CD14-positive monocyte (primary cell): Measurements from ENCODE around the gene RAPH1. TPM values are rescaled to one million over a fixed set of nuclear protein-coding genes. Genes with fewer than 3 reads are reported as not detected.

ENCODE experiments used
- DNase-seq, 3 donors: peaks; one replicate each; pipeline ENCODE4 v3.0.0-alpha.2; 2011 to 2022
- H2AFZ ChIP-seq: 2 replicates; pipeline ENCODE4 v1.6.0; 2012; ENCODE audit warnings: mild to moderate bottlenecking, low read depth, low read length, inconsistent platforms; ENCODE audit not compliant: insufficient read depth, poor library complexity, severe bottlenecking
- H3K27ac ChIP-seq, 2 donors: 1 replicate in 1 of 2; 2 replicates in 1 of 2; pipeline ENCODE4 v1.5.1; 2012 to 2013; ENCODE audit warnings: low read length in 2 of 2, control low read depth in 1 of 2, inconsistent platforms in 1 of 2, low read depth in 1 of 2, mild to moderate bottlenecking in 1 of 2
- H3K27me3 ChIP-seq, 2 donors: one replicate each; pipeline versions ENCODE4 v1.6.0 to v1.6.1; 2011 to 2013; ENCODE audit warnings: low read length in 2 of 2; ENCODE audit not compliant: control insufficient read depth in 2 of 2, insufficient read depth in 2 of 2
- H3K36me3 ChIP-seq, 2 donors: replicated peaks in 1 of 2; 1 replicate in 1 of 2; 2 replicates in 1 of 2; pipeline versions ENCODE4 v1.5.1 to v1.6.1; 2012 to 2013; ENCODE audit warnings: low read length in 2 of 2, control low read depth in 1 of 2, inconsistent platforms in 1 of 2, mild to moderate bottlenecking in 1 of 2; ENCODE audit not compliant: insufficient read depth in 2 of 2, control insufficient read depth in 1 of 2
- H3K4me1 ChIP-seq, 2 donors: 1 replicate in 1 of 2; 2 replicates in 1 of 2; pipeline versions ENCODE4 v1.5.1 to v1.6.1; 2012 to 2013; ENCODE audit warnings: low read length in 2 of 2, control low read depth in 1 of 2, inconsistent platforms in 1 of 2, mild to moderate bottlenecking in 1 of 2, moderate library complexity in 1 of 2; ENCODE audit not compliant: insufficient read depth in 2 of 2, control insufficient read depth in 1 of 2
- H3K4me2 ChIP-seq: replicated peaks from 2 replicates; pipeline ENCODE3; 2012; ENCODE audit warnings: low read length, moderate library complexity, mild to moderate bottlenecking; ENCODE audit not compliant: poor library complexity, severe bottlenecking; ENCODE audit errors: extremely low read depth
- H3K4me3 ChIP-seq, 3 experiments: fragments of 200-600 bp in 1 of 3; sonication (generic) in 1 of 3; replicated peaks in 1 of 3; 1 replicate in 2 of 3; 2 replicates in 1 of 3; pipeline ENCODE4 v1.5.1; 2011 to 2013; ENCODE audit warnings: low read length in 3 of 3, mild to moderate bottlenecking in 3 of 3, control low read depth in 2 of 3, low read depth in 2 of 3, inconsistent platforms in 1 of 3, moderate library complexity in 1 of 3
- H3K79me2 ChIP-seq: 2 replicates; pipeline ENCODE4 v1.6.0; 2012; ENCODE audit warnings: mild to moderate bottlenecking, control low read depth, inconsistent platforms, low read length, moderate library complexity; ENCODE audit not compliant: insufficient read depth
- H3K9ac ChIP-seq: 2 replicates; pipeline ENCODE4 v1.6.0; 2017; ENCODE audit warnings: low read length, mild to moderate bottlenecking; ENCODE audit not compliant: insufficient read depth, poor library complexity, severe bottlenecking
- H3K9me3 ChIP-seq, 2 donors: replicated peaks in 1 of 2; 1 replicate in 1 of 2; 2 replicates in 1 of 2; pipeline versions ENCODE4 v1.5.1 to v1.6.1; 2012 to 2013; ENCODE audit warnings: low read length in 2 of 2, control low read depth in 1 of 2; ENCODE audit not compliant: control insufficient read depth in 1 of 2, insufficient read depth in 1 of 2
- H4K20me1 ChIP-seq: 2 replicates; pipeline ENCODE4 v1.6.0; 2012; ENCODE audit warnings: mild to moderate bottlenecking, low read length, control low read depth, moderate library complexity; ENCODE audit not compliant: insufficient read depth
- H3K27ac Mint-ChIP-seq, 7 donors: one replicate each; pipeline ENCODE4 v1.8.0; 2020; ENCODE audit warnings: mild to moderate bottlenecking in 7 of 7, mixed read lengths in 7 of 7, moderate library complexity in 6 of 7, inconsistent platforms in 2 of 7
- H3K27me3 Mint-ChIP-seq, 3 donors: one replicate each; pipeline ENCODE4 v1.8.0; 2021 to 2022; ENCODE audit warnings: low read depth in 3 of 3, mild to moderate bottlenecking in 3 of 3, mixed read lengths in 3 of 3, moderate library complexity in 3 of 3, inconsistent platforms in 1 of 3
- H3K36me3 Mint-ChIP-seq, 2 donors: one replicate each; pipeline ENCODE4 v1.8.0; 2020; ENCODE audit warnings: mixed read lengths in 2 of 2, inconsistent platforms in 1 of 2, mild to moderate bottlenecking in 1 of 2
- H3K4me1 Mint-ChIP-seq: one replicate; pipeline ENCODE4 v1.8.0; 2020; ENCODE audit warnings: mild to moderate bottlenecking, mixed read lengths
- H3K4me3 Mint-ChIP-seq, 2 donors: one replicate each; pipeline ENCODE4 v1.8.0; 2020; ENCODE audit warnings: mild to moderate bottlenecking in 2 of 2, mixed read lengths in 2 of 2, moderate library complexity in 1 of 2
- H3K9me3 Mint-ChIP-seq, 7 donors: one replicate each; pipeline ENCODE4 v1.8.0; 2020 to 2022; ENCODE audit warnings: mixed read lengths in 7 of 7, mild to moderate bottlenecking in 6 of 7, moderate library complexity in 6 of 7, inconsistent platforms in 2 of 7
- WGBS: methylation state at CpG from one replicate; pipeline ENCODE4 v1.1.5; 2013; ENCODE audit warnings: missing lambda C conversion rate; ENCODE audit not compliant: insufficient coverage; 5-methylcytosine and 5-hydroxymethylcytosine counted together
- intact Hi-C, 2 donors: fragments of 100-400 bp; cut with micrococcal nuclease; formaldehyde crosslinking; loops; one replicate each; pipeline versions ENCODE4 v1.15.0 to v1.15.1; 2023
- polyA plus RNA-seq, 3 donors: library from polyadenylated mRNA; depleted of rRNA in 1 of 3; unstranded in 2 of 3; stranded (reverse) in 1 of 3; fragments of 300-500 nt in 2 of 3; fragments of >200 nt in 1 of 3; fragmentation: Illumina TruSeq in 2 of 3; gene quantifications; 1 replicate in 2 of 3; 2 replicates in 1 of 3; pipeline ENCODE4 v1.2.3, GENCODE V29; 2012 to 2021
- TF ChIP-seq, protein P1 (sequence below): fragments of 200-600 bp; IDR thresholded peaks from one replicate; pipeline ENCODE4 v1.8.0; 2022; ENCODE audit warnings: antibody characterized with exemption, mild to moderate bottlenecking

RAPH1 gene
- polyA plus RNA-seq, 3 donors, result 3.8 to 5.1 (median 4.5) TPM

DNA sequence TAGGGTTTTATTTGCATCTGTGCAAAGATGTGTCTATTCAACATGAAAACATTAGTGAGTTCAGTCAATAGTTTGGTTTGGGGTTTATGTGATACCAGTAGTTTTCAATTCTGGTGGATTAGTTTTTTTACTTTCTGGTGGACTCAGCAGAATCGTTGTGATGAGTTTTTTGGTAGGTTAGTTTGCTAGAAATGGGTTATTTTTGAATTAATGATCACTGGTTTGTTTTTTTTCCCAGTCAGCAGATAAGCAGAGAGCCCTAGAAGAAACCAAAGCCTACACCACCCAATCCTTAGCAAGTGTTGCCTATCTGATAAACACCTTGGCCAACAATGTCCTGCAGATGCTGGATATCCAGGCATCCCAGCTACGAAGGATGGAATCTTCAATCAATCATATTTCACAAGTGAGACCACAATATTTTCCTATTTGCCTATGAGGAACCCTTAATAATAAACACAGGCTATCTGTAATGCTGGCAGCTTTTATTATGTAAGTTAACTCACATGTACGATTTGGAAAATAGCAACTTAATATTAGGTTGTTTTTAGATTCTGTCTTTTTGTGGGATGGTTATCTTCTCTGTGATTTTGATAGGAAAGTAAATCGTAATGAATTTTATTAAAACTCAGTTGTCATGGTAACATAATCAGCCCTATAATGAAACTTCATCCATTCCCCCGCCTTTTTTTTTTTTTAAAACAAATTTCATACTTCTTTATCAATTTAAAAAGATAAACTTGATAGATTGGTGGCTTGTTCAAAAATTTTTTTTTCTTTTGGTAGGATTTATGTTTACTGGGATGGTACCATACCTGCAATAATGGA lies 168.2 kb downstream of the RAPH1 start:
- Histone ChIP-seq H3K4me2 (no peak overlapping the region), H3K79me2 (no peaks in the 10 kb centered on the region), H3K36me3 (no peaks in the 10 kb centered on the region), H4K20me1 (no peaks in the 10 kb centered on the region), H3K4me3 (no peak overlapping the region), H3K27me3 (no peaks in the 10 kb centered on the region), H3K4me1 (no peaks in the 10 kb centered on the region), H3K9ac (no peak overlapping the region), H3K9me3 (no peaks in the 10 kb centered on the region), H2AFZ (no peak overlapping the region), H3K27ac (no peak overlapping the region)
- TF ChIP-seq, protein P1, sequence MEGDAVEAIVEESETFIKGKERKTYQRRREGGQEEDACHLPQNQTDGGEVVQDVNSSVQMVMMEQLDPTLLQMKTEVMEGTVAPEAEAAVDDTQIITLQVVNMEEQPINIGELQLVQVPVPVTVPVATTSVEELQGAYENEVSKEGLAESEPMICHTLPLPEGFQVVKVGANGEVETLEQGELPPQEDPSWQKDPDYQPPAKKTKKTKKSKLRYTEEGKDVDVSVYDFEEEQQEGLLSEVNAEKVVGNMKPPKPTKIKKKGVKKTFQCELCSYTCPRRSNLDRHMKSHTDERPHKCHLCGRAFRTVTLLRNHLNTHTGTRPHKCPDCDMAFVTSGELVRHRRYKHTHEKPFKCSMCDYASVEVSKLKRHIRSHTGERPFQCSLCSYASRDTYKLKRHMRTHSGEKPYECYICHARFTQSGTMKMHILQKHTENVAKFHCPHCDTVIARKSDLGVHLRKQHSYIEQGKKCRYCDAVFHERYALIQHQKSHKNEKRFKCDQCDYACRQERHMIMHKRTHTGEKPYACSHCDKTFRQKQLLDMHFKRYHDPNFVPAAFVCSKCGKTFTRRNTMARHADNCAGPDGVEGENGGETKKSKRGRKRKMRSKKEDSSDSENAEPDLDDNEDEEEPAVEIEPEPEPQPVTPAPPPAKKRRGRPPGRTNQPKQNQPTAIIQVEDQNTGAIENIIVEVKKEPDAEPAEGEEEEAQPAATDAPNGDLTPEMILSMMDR, result no peak
- Mint-ChIP-seq H3K36me3 (peaks cover 0 to 4% of the 10 kb centered on the region in 2 donors), H3K4me3 (no peak overlapping the region), H3K27me3 (no peaks in the 10 kb centered on the region), H3K4me1 (no peaks in the 10 kb centered on the region), H3K9me3 (peaks cover 0 to 3% (median 0%) of the 10 kb centered on the region in 7 donors), H3K27ac (no peak overlapping the region)
- 100% methylated on average over 1 of the region's 5 CpGs for WGBS
- intact Hi-C loops, result no loop called here
- DNase-seq, result no peak

DNA sequence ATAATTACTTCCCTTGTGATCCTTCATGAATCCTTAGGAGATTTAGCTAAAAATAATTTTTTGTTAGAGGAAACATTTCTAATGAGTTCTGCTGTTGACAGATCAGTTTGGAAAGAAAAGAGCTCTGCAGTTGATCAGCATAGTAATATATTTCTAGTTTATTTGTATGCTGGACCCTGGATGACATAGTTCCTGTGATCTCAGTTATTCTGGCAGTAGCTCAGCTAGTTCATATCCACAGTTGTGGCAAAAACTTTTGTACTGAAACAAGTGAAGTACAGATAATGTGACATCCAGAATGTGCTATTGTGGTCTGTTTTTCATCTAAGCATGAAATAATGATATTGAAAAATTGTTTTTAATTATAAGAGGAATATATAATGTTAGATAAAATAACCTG lies 173.2 kb downstream of the RAPH1 start:
- H3K27ac ChIP-seq, result no peak overlapping the region
- H3K36me3 ChIP-seq, result no peaks in the 10 kb centered on the region
- H2AFZ ChIP-seq, result no peak overlapping the region
- H4K20me1 ChIP-seq, result no peaks in the 10 kb centered on the region
- H3K4me3 Mint-ChIP-seq, result no peak overlapping the region
- H3K4me2 ChIP-seq, result no peak overlapping the region
- H3K4me1 Mint-ChIP-seq, result peaks cover 2% of the 10 kb centered on the region
- no peaks in the 10 kb centered on the region for H3K79me2 ChIP-seq
- H3K36me3 Mint-ChIP-seq, result no peaks in the 10 kb centered on the region
- no peaks in the 10 kb centered on the region for H3K27me3 Mint-ChIP-seq
- peaks cover 0 to 4% (median 2%) of the 10 kb centered on the region in 7 donors for H3K9me3 Mint-ChIP-seq
- no peak for DNase-seq
- H3K9ac ChIP-seq, result no peak overlapping the region
- no peaks in the 10 kb centered on the region for H3K4me1 ChIP-seq
- TF ChIP-seq, protein P1, result no peak
- no peak overlapping the region for H3K27ac Mint-ChIP-seq
- intact Hi-C loops, result no loop called here
- H3K4me3 ChIP-seq, result no peak overlapping the region
- no peaks in the 10 kb centered on the region for H3K27me3 ChIP-seq
- H3K9me3 ChIP-seq, result no peaks in the 10 kb centered on the region
